Adrenal gland (tissue), 12 donors: ENCODE data around the gene RARRES1. TPM values are rescaled to one million over a fixed set of nuclear protein-coding genes. Genes with fewer than 3 reads are reported as not detected.

Source experiments
- DNase-seq, 7 donors: peaks; one replicate each; pipeline ENCODE4 v3.0.0-alpha.2; 2019 to 2020
- H3K27ac ChIP-seq, 5 donors: fragments of 200-600 bp; sonication (generic) in 4 of 5; 1 replicate in 3 of 5; 2 replicates in 2 of 5; pipeline versions ENCODE4 v1.5.1 to v1.8.0; 2016 to 2020; ENCODE audit warnings: mild to moderate bottlenecking in 1 of 5
- H3K27me3 ChIP-seq: fragments of 200-600 bp; 2 replicates; pipeline ENCODE4 v1.8.0; 2021
- H3K36me3 ChIP-seq, 2 donors: fragments of 200-600 bp; replicated peaks in 1 of 2; 1 replicate in 1 of 2; 2 replicates in 1 of 2; pipeline versions ENCODE4 v1.5.1 to v1.8.0; 2018 to 2022
- H3K4me1 ChIP-seq, 2 donors: fragments of 200-600 bp; replicated peaks in 1 of 2; 1 replicate in 1 of 2; 2 replicates in 1 of 2; pipeline versions ENCODE4 v1.5.1 to v1.8.0; 2018 to 2021
- H3K4me3 ChIP-seq, 4 donors: fragments of 200-600 bp; sonication (generic) in 3 of 4; one replicate each; pipeline ENCODE4 v1.5.1; 2016 to 2018
- H3K9me3 ChIP-seq, 3 donors: fragments of 200-600 bp; sonication (generic) in 1 of 3; replicated peaks in 1 of 3; 1 replicate in 2 of 3; 2 replicates in 1 of 3; pipeline versions ENCODE4 v1.5.1 to v1.8.0; 2016 to 2021
- CTCF ChIP-seq, 6 experiments: fragments of 450-650 bp in 4 of 6; fragments of 200-600 bp in 2 of 6; sonication (generic) in 1 of 6; IDR thresholded peaks; 1 replicate in 5 of 6; 2 replicates in 1 of 6; pipeline versions ENCODE4 v1.5.1 to v1.8.0; 2016 to 2021; ENCODE audit warnings: antibody characterized with exemption in 6 of 6, mild to moderate bottlenecking in 2 of 6, moderate library complexity in 1 of 6
- POLR2A ChIP-seq, 2 donors: fragments of 450-650 bp; IDR thresholded peaks; one replicate each; pipeline ENCODE4 v1.6.1; 2017; ENCODE audit warnings: antibody characterized with exemption in 2 of 2, mild to moderate bottlenecking in 2 of 2, moderate library complexity in 1 of 2
- WGBS, 4 donors: extraction: QIAGEN DNeasy Blood & Tissue Kit in 2 of 4; methylation state at CpG; one replicate each; pipeline versions ENCODE4 v1.1.5 to v1.1.7; 2013 to 2017; 5-methylcytosine and 5-hydroxymethylcytosine counted together
- intact Hi-C, 2 donors: fragments of 100-400 bp; cut with DNase I; formaldehyde crosslinking; loops; one replicate each; pipeline versions ENCODE4 v1.14.1 to v1.15.0; 2022 to 2023
- polyA plus RNA-seq, 3 donors: library from polyadenylated mRNA; stranded (reverse); fragments of 200-250 nt in 2 of 3; fragments of 350-450 nt in 1 of 3; fragmentation: Illumina TruSeq in 1 of 3; extraction: RNeasy Lipid Tissue Mini Kit (QIAGEN cat#74804) in 1 of 3; gene quantifications; one replicate each; pipeline ENCODE4 v1.2.3, GENCODE V29; 2013 to 2014
- total RNA-seq, 9 donors: library from RNA; depleted of rRNA in 4 of 9; stranded (reverse); fragments of >200 nt in 4 of 9; fragments of 120-200 nt in 1 of 9; fragmentation: NEBNext Ultra II Directional in 1 of 9; extraction: Animal tissue kit (Norgen Biotek cat#: 25700) in 1 of 9; gene quantifications; one replicate each; pipeline versions ENCODE4 v1.1.0 to v1.2.4, GENCODE V29; 2013 to 2023
- donor health status: healthy with polysubstance abuse.
- donor health status: Bipolar disorder and iron deficiency.
- donor health status: DM: yes; HTN: yes; CAD: no.
- donor health status: DM: no; HTN: no; CAD: no.
- donor health status: DM: no; HTN: no; CAD: no.
- donor health status: DM: yes; HTN: yes; CAD: no.

RARRES1 gene
- total and polyA plus RNA-seq, 12 donors = 2.1 to 204 (median 17.7) TPM

GRCh38 chr3:158732856-158733200 is 571 bp upstream of the RARRES1 start:
- H3K9me3 ChIP-seq = peaks cover 0 to 9% (median 0%) of the 10 kb centered on the region in 3 donors

GRCh38 chr3:158731486-158731885 is 771 bp downstream of the RARRES1 start:
- DNase-seq = no peak
- peak overlapping the region in 3 of 4 donors; percentile 33 to 93 (median 49) for H3K4me3 ChIP-seq
- no peaks in the 10 kb centered on the region for H3K27me3 ChIP-seq
- H3K4me1 ChIP-seq = peaks cover 5 to 28% of the 10 kb centered on the region in 2 donors
- no peaks in the 10 kb centered on the region for H3K36me3 ChIP-seq
- TF ChIP-seq POLR2A (IDR thresholded peaks at IDR 0.05) = no peak
- TF ChIP-seq CTCF (IDR thresholded peaks at IDR 0.05) = no peak
- peaks cover 0 to 9% (median 0%) of the 10 kb centered on the region in 3 donors for H3K9me3 ChIP-seq
- peak overlapping the region in 2 of 5 donors; percentile 86 to 89 for H3K27ac ChIP-seq
- intact Hi-C loops = loop anchor here in 1 of 2 donors (5.0 kb wide), 1 partner anchor 56 kb away; no protein-coding TSS in a partner anchor
- 71 to 83% (median 74%) methylated on average over 11 to 14 of the region's 14 CpGs for WGBS, 4 donors

More at GRCh38 chr3:158732856-158733200, 571 bp upstream of the RARRES1 start:
- H3K4me1 ChIP-seq = peaks cover 5 to 17% of the 10 kb centered on the region in 2 donors
- WGBS, 4 donors = 70 to 78% (median 72%) methylated on average over 14 to 15 of the region's 15 CpGs
- no peaks in the 10 kb centered on the region for H3K27me3 ChIP-seq
- peak overlapping the region in 2 of 5 donors; percentile 86 to 89 for H3K27ac ChIP-seq
- no peak for TF ChIP-seq POLR2A (IDR thresholded peaks at IDR 0.05)
- TF ChIP-seq CTCF (IDR thresholded peaks at IDR 0.05) = no peak
- no peak for DNase-seq
- H3K36me3 ChIP-seq = no peaks in the 10 kb centered on the region
- intact Hi-C loops = loop anchor here in 1 of 2 donors (5.0 kb wide), 1 partner anchor 54 kb away; no protein-coding TSS in a partner anchor
- peak overlapping the region in 1 of 4 donors; percentile 93 for H3K4me3 ChIP-seq

- no peak overlapping the region for H3K27ac ChIP-seq
- H3K9me3 ChIP-seq = no peaks in the 10 kb centered on the region
- no peak overlapping the region for H3K4me3 ChIP-seq
- H3K27me3 ChIP-seq = no peaks in the 10 kb centered on the region
- H3K4me1 ChIP-seq = peaks cover 5 to 55% of the 10 kb centered on the region in 2 donors
- TF ChIP-seq CTCF (IDR thresholded peaks at IDR 0.05) (no peak), POLR2A (IDR thresholded peaks at IDR 0.05) (no peak)
- DNase-seq = no peak
- intact Hi-C loops = loop anchor here in 1 of 2 donors (2.0 to 10.0 kb wide), 2 partner anchors 54 to 62 kb away; partner anchors contain the start of gene LXN
- H3K36me3 ChIP-seq = no peaks in the 10 kb centered on the region
Measured at GRCh38 chr3:158728851-158729250, 3.4 kb downstream of the RARRES1 start.

- intact Hi-C loops = loop anchor here in 1 of 2 donors (2.0 to 10.0 kb wide), 2 partner anchors 53 to 63 kb away; partner anchors contain the start of gene LXN
- no peaks in the 10 kb centered on the region for H3K27me3 ChIP-seq
- H3K27ac ChIP-seq = peak overlapping the region in 1 of 5 donors; percentile 24
- no peaks in the 10 kb centered on the region for H3K36me3 ChIP-seq
- peaks cover 11 to 63% of the 10 kb centered on the region in 2 donors for H3K4me1 ChIP-seq
- 37 to 54% (median 47%) methylated on average over 4 of the region's 4 CpGs for WGBS, 4 donors
- H3K4me3 ChIP-seq = peak overlapping the region in 1 of 4 donors; percentile 32
- DNase-seq = no peak
- TF ChIP-seq POLR2A (IDR thresholded peaks at IDR 0.05) (no peak), CTCF (IDR thresholded peaks at IDR 0.05) (peak in 1 of 6 experiments; percentile 4)
- H3K9me3 ChIP-seq = no peaks in the 10 kb centered on the region
Measured at GRCh38 chr3:158728061-158728377, 4.2 kb downstream of the RARRES1 start.
